Measurements from ENCODE around the gene KCNB1.
"Not testable (repeated sequence)": the region's sequence is repeated elsewhere in the genome, so short reads cannot be mapped to it uniquely, and the experiment has no call there.

KCNB1 gene

DNA sequence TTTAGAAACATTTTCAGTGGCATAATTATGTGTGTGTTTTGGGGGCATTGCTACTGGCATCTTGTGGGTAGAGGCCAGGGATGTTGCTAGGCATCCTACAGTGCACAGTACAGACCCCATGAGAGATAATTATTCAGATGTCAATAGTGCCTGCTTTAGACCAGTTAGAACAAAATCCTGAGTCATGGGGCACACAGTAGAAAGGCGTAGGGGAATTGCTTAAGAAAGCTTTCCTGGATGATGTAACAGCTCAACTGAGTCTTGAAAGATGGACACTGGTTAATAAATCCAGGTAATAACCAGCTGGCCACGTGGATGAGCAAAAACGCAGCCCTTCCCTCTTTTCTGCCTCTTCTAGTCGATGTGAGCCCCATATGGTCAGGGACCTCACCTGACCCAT lies 51.1 kb downstream of the KCNB1 start:
- DNase-seq = no peak

DNA sequence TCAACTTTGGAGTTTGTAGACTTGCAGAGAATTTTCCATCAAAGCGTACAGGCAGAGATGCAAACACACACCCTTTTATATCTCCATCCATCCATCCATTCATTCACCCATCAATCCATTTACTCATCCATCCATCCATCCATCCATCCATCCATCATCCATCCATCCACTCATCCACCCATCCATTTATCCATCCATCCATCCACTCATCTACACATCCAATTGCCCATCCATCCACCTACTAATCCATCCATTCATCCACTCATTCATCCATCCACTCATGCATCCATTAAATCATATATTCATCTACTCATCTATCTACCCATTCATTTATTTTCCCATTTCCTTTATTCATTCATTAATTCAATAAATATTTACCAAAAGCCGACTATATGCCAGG lies 52.1 kb downstream of the KCNB1 start:
- DNase-seq = no peak

DNA sequence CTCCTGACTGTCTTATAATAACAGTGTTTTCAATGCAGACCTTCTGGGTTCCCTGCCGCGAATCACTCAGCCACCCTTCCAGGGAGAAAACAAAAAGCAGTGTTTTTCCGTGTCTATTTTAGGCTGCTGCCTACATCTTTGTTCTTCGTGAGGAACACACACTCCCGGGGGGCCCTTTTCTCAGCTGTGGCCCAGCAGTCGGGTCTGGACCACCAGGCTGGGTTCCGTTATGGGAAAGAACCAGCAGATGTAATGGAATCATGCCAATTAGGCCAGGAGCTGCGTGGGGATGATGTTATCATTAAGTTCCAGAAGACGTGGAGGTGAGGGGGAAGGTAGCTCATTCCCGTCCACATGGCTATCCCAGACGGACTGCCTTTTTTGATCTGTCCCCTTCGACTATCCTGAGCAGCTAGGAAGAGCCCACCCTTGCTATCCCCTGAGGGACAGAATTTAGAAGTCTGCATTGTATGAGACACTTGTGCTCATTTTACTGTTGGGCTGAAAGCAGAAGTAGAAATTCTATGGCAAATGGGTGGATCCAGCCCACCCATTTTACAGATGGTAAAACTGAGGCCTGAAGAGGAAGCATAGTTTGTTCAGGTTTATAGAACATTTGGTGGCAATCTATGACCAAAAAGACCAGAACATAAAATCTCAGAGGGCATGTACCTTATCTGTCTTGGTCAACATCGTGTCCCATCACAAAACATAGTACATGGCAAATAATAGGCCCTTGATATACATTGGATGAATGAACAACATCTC lies 54.5 kb downstream of the KCNB1 start:
- DNase-seq = peak; percentile 44

DNA sequence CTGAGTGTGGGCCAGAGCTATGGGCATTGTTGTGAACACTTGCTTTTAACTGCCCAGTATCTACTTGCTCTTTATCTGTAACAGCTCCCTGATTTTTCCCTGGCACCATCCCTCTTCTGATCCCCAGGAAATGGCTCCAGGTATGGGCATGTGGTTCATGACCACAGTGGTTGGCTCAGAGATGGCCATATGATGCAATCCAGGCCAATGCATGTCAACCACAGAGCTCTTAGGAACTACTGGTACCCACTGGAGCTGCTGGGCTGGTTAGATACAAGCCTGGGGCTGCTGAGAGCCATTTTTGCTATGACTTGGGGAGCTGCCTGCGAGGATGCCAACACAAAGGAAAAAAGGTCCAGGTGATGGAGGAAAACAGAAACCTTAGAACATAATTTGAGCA lies 55.6 kb downstream of the KCNB1 start:
- DNase-seq = no peak

DNA sequence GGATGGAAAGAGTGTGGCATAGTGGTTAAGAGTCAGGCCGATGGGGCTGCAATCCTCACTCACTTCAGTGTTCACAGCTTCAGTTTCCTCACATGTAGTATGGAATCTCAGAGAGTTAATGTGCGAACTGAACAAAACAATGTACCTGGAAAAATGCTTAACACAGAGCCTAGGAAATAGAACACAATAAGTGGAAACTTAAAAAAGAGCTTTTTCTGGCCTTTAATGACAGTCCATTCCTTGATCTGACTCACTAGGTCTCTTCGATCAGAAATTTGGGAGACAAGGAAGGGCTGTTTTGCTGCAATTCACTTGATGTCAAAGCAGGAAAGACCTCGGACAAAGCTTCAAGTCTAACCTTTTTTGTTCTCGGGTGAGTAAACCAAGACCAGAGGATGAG lies 56.1 kb downstream of the KCNB1 start:
- no peak for DNase-seq

DNA sequence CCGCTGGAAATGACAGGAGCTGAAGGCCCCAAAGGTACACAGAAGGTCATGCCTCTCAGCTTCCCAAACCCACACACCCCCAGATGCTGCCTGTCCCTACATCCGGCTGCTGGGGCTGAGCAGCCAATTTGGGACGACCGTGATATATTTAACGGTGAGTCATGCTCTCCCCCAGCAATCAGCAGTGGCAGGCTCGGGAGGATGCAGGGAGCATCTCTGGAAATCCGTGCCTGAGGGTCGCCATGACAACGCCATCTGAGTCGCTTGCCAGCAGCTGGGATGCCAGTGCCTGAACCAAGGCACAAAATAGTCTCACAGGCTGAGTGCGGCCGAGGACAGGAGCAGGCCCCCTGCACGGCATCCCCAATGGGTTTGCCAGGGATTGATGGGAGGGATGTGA lies 57.9 kb downstream of the KCNB1 start:
- peak; percentile 37 for DNase-seq

DNA sequence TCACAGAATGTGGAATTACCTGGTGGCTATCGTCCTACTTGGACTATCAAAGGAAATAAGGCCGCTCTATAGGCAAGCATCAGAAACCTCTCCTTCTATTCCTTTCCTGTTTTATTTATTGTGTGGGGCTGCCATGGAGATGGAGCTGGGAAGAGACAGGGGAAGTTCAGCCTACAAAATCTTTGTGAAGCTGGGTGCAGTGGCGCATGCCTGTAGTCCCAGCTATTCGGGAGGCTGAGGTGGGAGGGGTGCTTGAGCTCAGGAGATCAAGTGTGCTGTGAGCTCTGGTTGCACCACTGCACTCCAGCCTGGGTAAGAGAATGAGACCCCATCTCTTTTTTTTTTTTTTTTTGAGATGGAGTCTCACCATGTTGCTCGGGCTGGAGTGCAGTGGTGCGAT lies 60.3 kb downstream of the KCNB1 start:
- DNase-seq = no peak

DNA sequence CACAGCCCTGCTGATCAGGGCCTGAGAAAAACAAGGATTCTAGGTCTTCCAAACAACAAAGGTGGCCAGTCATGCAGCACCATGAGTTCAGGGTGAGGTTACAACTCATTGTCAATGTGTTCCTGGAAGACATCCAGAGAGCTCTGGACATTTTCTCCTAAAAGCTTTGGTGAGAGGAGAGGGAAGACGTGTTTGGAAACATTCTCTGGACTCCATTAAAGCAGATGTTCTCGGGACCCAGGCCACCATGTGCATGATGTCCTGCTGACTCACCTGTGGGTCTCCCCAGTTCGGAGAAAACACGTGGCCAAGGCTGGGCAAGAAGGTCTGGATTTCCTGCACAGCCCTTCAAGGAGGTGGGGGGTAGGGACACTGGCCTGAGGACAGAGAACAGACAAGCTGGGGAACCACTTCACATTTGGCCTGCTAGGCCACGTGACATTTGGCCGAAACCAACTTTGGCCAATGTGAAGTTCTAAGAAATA lies 61.6 kb downstream of the KCNB1 start:
- no peak for DNase-seq

DNA sequence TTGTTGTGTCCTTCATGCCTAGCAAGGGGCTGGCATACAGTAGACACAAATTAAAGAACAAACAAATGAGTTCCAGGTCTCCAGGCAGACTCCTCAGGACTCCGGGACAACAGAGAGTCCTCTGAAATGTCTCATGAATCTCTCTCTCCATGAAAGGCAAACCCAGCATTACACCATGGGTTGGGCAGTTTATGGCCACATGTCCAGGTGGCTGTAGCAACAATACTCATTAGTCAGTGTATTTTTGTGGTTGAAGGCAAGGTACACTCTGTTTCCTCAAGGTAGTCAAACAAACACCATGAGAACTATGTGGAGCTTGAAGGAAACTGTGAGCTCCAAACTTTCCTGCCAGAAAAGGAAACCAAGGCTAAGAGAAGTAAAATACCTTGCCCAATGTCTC lies 62.2 kb downstream of the KCNB1 start:
- DNase-seq = no peak

DNA sequence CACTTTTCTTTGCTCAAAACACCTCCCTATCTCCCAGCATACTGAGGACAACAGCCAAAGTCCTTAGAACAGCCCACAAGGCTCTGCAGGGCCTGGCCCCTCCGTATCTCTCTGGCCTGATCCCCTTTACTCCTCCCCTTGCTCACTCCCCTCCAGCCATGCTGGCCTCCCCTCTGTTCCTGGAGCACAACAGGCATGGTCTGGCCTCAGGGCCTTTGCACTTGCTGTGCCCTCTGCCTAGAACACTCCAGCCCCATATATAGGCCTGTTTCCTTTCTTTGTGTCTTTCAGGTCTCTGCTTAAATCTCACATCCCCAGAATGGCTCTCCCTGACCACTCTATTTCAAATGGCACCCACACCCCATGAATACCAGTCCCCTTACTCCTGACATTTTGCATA lies 62.7 kb downstream of the KCNB1 start:
- no peak for DNase-seq

DNA sequence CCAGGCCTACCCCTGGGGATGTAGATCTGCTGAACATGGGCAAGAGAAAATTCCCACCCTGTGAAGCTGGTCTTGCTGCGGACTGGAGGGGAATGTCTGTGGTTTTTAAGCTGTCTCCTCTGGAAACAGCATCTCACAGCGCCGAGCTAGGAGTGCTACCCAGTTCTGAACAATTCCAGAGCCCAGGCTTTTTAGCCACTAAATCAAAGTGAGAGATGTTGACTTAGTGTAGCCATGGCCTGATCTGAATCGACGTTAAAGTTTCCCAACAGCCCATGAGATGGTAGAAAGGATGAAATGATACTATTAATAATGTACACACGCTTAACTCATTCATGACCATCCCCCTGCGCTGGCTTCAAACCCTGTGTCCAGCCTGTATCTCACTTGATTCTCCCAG lies 63.7 kb downstream of the KCNB1 start:
- DNase-seq = no peak

DNA sequence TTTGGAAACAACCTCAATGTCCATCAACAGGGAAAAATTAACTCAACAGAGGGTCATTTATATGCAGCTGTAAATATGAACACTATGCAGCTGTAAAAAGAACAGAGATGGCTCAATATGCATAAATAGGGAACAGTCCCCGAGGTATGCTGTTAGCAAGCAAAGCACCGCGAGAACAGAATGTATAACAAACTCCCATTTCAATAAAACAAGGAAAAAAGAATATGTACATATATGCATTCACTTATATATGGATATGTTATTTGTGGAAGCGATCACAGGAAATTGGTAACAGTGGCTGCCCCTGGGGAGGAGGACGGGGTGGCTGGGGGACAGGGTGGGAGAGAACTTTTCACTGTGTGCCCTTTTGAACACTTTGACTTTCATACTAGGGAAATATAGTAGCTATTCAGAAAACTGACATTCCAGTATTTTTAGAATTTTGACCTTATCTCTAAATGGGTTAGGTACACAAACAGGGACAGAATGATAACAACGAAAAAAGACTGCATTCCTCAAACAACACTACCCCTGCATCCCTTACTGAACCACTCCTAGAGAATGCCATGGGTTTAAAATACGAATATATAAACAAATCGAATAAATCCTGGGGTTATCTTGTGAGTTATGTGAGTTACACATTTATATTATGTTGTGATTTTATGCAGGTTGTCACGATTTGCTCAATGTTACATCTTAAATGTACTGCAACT lies 64.5 kb downstream of the KCNB1 start:
- DNase-seq = no peak

DNA sequence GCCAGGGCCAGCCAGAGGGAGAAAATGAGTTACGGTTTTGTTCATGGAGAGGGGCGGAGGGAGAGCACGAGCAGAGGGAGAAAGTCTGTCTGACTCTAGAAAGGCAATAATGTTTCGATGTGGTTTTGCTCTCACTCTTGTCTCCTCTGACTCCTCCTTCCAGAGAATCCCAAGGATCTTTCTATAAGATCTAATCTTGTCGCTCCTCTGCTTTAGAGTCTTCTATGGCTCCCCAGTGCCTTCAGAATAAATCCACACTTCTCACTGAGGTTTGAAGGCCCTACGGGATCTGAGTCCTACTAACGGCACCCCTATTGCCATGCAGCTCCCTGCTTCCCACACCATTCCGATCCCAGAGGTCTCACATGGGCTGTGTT lies 66.8 kb downstream of the KCNB1 start:
- DNase-seq = no peak

DNA sequence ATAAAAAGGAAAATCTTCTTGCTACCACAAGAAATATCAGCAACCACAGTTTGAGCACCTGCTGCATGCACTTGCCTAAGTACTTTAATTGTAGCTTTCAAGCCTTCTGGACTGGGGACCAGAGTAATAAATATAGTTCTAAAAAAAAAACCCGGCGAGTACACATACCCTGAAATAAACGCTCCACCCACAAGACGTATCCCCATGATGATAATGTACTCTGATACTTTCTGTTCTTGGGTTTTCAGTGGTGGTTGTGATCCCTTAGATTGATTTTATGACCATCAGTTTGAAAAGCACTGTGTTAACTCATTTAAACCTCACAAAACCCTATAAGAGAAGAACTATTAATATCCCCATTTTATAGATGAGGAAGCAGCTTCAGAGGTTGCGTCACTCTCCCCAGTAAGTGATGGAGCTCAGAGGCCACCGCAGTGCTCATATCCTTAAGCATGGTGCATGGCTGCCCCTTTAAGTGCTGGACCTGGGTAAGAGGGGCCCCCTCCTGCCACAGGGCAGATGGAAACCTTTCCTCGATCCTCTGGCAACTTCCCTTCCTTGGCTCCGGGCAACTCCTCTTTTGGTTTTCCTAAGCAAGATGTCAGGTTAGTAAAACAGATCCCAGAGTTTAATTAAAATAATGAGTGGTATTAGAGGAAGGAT lies 67.3 kb downstream of the KCNB1 start:
- DNase-seq = no peak

DNA sequence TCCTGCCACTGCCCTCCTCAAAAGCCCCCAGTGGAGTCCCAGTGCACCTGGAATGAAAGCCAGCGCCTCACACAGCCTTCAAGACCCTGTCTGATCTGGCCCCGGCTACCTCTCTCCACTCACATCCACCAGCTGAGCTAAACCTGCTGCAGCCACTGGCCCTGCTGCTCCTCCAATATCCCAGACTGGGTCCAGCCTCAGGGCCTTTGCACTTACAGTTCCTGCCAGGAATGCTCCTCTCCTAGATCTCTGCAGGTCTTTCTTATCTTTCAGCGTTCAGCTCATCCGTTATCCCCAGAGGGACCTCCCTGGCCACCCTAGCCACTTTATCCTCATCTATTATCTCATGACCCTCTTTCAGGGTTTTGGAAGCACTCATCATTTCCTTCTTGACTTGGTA lies 68.8 kb downstream of the KCNB1 start:
- DNase-seq = no peak

DNA sequence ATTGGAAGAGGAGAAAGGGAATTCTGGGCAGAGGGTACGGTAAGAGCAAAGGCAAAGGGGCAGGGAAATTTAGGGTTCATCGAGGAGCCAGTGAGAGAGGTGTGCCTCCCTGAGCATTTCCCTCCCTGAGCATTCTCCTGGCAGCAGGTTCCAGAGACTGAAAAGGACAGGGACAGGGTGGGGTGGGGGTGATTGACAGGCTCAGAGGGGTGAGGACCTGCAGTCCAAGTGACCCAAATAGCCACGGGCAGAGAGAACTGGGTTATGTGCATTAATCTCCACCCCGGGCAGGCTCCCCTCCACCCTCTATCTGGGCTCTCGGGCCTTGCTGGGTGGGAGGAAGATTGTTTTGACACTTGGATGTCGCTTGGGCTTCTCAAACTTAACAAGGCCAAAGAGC lies 69.5 kb downstream of the KCNB1 start:
- DNase-seq = no peak

DNA sequence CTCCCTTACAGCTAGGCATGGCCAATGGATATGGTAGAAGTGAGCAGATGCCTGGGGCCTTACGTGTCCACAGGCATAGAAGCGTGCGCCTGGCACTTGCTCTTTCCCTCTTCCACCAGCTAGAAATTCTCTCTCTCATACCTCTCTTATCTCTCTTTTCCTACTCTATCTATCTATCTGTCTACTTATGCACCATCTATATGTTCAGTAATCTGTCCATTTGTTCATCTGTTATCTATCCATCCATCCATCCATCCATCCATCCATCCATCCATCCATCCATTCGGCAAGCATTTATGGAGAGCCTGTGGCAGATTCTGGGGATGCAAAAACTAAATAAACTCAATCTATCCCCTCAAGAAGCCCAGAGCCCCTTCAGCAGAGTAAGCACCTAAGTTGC lies 70.2 kb downstream of the KCNB1 start:
- no peak for DNase-seq

DNA sequence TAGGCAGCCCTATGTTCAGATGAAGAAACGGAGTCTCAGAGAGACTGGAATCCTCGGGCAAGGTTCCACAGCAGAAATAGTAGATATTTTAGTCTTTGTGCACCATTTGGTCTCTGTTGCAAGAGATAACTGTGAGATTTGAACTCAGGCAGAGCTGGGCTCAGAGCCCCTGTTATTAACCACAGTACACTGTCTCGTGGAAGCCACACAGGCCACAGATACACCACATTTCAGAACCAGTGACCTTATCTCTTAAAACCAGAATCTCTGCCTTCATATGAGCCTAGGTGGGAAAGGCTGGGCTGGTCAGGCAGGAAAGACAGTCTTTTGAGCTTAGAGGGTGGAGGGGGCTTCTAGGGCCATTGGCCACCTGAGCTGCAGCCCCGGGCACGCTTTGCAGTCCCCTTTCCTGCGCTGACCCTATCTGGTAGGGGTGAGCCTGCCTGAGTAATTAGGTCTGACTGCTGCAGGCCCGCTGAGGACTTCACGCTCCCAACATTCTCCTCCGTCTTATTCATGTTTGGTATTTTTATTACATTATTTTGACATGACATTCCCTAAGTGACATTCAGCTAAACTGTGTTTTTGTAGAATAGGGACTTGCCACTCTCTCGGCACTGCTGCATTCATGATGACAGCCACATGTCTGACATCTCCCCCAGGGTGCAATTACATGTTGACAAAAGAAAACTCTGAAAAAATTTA lies 71.1 kb downstream of the KCNB1 start:
- DNase-seq = no peak

DNA sequence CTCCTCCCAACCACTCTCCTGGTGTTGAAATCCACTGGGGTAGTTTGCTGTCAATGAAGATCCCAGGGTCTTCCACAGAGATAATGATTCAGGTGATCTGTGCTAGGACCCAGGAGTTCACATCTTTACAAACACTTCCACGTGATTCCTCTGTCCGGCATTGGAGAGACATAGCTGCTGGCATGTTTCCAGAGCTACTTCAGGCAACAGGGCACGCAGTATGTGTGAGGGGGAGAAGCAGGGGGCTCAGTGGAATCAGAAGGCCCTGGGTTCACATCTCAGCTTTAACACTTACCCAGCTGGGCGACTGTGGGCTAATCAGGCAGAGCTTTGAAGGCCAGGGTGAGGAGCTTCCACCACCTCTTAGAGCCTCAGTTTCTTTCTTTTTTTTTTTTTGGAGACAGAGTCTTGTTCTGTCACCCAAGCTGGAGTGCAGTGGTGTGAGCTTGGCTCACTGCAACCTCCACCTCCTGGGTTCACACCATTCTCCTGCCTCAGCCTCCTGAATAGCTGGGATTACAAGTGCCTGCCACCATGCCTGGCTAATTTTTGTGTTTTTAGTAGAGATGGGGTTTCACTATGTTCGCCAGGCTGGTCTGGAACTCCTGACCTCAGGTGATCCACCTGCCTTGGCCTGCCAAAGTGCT lies 72.4 kb downstream of the KCNB1 start:
- not testable (repeated sequence) for DNase-seq

DNA sequence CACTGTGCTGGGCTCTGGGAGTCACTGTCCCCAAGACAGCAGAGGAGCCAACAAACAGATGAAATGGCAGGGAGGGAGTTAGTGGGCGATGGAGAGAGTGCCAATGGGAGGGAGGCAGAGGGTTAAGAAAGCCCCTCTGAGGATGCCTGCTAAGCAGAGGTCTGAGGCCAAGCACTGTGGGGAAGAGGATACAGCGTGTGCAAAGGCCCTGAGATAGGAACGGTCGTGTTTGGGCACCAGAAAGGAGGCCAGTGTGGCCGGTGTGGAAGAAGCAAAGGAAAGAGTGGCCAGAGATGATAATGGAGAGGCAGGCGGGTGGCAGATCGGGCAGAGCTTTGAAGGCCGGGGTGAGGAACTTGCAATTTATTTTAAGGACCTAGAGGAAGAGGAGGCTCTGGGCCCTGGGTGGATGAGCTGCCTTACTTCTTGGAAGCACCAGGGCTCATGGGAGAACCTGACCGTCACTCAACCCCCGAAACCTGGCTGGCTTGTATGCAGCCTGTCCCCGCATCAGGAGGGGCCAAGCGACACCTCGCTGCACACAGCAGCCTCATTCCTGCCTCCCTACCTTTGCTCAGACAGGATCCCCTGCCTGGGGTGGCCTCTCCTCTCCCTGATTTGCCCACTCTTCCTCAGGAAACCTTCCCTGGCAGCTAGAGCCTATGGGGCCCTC lies 73.0 kb downstream of the KCNB1 start:
- no peak for DNase-seq

DNA sequence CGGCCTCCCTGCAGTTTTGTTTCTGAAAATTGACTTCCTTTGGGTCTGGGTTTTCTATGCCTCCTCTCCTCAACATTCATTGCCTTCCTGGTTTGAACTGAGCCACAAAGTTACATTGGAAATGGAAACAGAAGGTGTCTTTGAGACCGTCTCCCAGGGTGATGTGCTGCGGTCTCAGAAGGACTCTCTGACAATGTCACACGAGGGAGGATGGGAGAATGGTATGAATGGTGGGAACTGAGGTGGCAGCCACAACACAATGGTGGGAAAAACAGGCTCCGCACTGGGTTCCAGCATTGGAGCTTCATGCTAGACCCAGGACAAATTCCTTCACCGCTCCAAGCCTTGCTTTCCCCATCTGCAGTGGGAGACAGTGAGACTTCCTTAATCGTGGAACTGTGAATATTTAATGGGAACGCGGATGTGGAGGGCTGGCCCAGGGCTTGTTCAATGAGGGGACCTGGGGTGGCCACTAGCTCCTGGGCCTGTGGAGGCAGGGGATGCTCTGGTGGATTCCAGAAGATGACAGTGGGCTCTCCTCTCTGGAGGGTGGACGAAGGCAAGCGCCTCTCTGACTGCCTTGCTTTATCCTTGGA lies 73.9 kb downstream of the KCNB1 start:
- DNase-seq = no peak

DNA sequence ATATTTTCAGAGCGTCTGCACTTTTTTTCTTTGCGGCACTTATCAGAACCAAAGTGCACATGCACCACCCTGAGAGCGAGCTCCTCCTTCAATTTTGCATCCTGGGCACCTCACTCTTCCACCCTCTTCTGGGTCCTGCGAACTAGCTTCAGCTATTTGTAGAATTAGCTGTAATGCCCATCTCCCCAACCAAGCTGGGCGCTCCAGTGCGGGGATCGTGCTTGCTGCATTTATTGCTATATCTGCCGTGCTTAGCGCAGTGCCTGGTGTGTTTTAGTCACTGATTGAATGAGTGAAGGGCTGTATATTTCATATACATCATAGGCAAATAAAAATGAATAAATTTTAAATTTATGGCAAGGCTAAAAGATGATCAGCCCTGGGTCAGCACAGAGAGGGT lies 75.8 kb downstream of the KCNB1 start:
- DNase-seq = no peak

All from femur (tissue), 1 donor.